ENCODE results near the gene SMPDL3B.

Gene SMPDL3B

DNA sequence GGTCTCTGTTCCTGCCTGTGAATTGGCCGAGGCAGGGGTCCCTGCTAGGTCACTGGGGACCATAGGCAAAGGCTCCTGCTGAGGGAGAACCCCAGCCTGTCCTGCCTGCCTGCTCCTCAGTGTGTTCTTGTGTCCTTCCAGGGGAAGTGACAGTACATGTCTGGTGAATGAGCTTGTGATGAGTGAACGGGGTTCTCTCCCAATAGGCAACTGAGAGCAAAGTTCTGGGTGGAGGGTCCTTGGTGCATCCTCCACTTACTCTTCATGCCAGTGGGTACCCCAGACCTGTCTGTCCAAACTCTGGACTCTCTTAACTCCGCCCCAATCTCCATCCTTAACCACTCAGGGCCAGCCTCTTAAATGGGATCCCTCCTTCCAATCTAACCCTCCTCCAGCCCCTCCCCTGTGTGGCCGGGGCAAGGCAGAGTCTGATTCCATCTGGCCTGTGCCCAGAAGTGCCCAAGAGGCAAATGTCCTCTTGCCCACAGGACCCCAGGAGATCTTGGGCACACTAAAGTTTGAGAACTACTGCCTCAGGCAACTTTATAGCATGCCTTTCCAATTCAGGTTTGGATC lies 26.9 kb downstream of the SMPDL3B start:
- TF ChIP-seq, protein P1, sequence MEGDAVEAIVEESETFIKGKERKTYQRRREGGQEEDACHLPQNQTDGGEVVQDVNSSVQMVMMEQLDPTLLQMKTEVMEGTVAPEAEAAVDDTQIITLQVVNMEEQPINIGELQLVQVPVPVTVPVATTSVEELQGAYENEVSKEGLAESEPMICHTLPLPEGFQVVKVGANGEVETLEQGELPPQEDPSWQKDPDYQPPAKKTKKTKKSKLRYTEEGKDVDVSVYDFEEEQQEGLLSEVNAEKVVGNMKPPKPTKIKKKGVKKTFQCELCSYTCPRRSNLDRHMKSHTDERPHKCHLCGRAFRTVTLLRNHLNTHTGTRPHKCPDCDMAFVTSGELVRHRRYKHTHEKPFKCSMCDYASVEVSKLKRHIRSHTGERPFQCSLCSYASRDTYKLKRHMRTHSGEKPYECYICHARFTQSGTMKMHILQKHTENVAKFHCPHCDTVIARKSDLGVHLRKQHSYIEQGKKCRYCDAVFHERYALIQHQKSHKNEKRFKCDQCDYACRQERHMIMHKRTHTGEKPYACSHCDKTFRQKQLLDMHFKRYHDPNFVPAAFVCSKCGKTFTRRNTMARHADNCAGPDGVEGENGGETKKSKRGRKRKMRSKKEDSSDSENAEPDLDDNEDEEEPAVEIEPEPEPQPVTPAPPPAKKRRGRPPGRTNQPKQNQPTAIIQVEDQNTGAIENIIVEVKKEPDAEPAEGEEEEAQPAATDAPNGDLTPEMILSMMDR (IDR thresholded peaks at IDR 0.05; ENCODE audit: extremely low read depth, missing control alignments) = no peak
- no peak for DNase-seq (ENCODE audit: low spot score)

DNA sequence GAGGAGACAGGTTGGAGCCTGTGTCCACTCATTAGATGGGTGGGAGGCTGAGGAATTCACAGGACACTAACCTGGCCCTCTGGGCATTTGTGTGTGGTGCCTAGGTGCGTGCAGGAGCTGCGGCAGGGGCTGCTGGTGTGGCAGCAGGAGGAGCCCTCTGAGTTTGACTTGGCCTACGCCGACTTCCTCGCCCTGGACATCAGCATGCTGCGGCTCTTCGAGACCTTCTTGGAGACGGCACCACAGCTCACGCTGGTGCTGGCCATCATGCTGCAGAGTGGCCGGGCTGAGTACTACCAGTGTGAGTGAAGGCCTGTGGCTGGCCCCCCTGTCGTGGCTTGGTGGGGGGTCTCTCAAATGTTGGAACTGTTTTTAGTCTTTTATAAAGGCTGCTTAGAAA lies 28.6 kb downstream of the SMPDL3B start:
- no peak for DNase-seq (ENCODE audit: low spot score)
- TF ChIP-seq, protein P1 (IDR thresholded peaks at IDR 0.05; ENCODE audit: extremely low read depth, missing control alignments) = no peak

DNA sequence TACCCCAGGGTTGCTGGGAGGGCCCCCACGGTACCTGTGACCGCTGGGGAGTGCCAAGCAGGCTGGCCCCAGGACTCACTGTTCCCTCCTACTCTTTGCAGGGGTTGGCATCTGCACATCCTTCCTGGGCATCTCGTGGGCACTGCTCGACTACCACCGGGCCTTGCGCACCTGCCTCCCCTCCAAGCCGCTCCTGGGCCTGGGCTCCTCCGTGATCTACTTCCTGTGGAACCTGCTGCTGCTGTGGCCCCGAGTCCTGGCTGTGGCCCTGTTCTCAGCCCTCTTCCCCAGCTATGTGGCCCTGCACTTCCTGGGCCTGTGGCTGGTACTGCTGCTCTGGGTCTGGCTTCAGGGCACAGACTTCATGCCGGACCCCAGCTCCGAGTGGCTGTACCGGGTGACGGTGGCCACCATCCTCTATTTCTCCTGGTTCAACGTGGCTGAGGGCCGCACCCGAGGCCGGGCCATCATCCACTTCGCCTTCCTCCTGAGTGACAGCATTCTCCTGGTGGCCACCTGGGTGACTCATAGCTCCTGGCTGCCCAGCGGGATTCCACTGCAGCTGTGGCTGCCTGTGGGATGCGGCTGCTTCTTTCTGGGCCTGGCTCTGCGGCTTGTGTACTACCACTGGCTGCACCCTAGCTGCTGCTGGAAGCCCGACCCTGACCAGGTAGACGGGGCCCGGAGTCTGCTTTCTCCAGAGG lies 31.8 kb downstream of the SMPDL3B start:
- TF ChIP-seq, protein P1 (IDR thresholded peaks at IDR 0.05; ENCODE audit: extremely low read depth, missing control alignments) = no peak
- no peak for DNase-seq (ENCODE audit: low spot score)

DNA sequence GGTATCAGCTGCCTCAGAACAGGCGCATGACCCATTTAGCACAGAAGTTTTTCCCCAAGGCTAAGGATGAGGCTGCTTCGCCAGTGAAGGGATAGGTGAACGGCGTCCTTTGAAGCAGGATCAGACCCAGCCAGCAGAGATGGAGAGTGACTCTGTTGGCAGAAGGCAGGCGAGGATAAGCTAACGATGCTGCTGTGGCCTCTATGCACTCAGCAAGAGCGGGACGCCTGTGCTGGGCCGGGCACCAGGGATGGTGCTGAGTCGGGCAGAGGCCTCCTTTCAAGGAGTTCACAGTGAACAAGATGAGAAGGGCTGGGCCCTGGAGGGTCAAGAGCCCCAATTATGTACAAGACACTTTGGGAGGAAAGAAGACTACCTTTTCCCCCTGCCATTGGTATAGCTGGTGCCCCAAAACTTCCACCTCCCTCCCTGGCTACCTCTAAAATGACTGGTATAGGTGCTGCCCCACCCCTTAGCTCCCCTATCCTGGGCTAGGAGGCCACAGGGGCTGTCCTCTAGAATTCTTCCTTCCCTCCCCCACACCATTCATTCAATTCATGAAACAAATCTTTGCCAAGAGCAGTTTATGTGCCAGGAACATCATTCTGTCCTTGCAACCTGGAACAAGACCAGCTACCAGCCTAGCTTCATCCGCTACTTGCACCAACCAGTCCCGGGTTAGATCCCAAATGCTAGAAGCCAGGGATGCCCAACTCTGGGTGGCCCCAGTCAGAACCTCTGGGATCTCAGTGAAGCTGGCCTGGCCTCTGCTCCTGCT lies 32.5 kb downstream of the SMPDL3B start:
- DNase-seq (ENCODE audit: low spot score) = no peak
- TF ChIP-seq, protein P1 (IDR thresholded peaks at IDR 0.05; ENCODE audit: extremely low read depth, missing control alignments) = no peak

DNA sequence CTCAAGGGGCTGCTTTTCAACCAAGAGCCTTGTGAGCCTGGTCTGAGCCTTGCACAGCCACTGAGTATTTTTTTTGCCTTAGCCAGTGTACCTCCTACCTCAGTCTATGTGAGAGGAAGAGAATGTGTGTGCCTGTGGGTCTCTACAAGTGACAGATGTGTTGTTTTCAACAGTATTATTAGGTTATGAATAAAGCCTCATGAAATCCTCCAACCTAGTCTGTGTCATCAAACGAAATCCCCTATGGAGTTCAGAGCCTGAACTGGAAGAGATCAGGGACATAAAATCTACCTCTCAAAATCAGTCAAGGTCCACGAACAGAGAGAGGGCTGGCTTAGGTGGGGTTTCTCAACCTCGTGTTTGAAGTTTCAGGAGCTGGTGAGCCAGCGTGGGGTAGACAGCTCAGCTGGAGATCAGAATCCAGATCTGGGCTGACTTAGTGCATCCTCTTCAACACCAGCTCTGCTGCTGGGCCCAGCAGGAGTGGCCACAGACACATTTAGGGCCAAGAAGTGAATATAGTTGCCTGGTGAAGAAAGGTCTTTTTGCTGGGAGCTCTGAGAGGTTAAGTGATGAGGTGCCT lies 33.2 kb downstream of the SMPDL3B start:
- TF ChIP-seq, protein P1 (IDR thresholded peaks at IDR 0.05; ENCODE audit: extremely low read depth, missing control alignments) = no peak
- no peak for DNase-seq (ENCODE audit: low spot score)

DNA sequence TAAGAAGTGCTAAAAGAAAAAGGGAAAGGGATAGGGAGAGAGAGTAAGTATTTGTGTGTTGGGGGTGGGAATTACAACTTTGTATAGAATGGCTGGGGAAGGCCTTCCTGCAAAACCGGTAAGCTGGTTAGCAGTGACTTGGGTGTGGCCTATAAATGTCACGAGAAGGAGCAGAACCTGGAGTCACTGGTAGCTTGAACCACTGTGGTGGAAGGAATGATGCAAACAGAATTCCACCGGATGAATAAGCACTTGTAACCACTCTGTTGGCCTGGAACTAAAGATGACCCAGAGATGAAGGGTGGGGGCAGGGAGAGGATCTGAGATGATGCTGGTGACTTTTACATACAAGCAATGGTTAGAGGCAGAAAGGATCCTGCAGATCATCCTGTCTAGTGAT lies 33.9 kb downstream of the SMPDL3B start:
- TF ChIP-seq, protein P1 (IDR thresholded peaks at IDR 0.05; ENCODE audit: extremely low read depth, missing control alignments) = no peak
- no peak for DNase-seq (ENCODE audit: low spot score)

DNA sequence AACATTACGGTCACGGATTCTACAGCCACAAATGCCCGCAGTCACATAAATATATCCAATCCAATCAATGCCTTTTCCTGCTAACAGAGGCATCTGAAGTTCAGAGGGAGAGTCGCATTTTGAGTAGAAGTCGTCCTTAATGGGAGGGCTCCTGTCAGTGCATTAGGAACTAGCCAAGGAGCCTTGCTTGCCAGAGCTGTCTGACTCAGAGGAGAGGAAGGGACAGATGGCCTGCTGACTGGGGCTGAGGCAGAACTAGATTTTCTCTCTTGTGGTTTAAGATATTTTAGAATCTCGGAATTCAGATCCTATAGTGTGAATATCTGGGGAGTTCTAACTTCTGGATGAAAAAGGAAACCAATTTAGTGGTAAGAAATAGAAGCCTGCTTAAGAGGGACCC lies 35.6 kb downstream of the SMPDL3B start:
- no peak for DNase-seq (ENCODE audit: low spot score)
- TF ChIP-seq, protein P1 (IDR thresholded peaks at IDR 0.05; ENCODE audit: extremely low read depth, missing control alignments) = no peak

All from GM20000 (cell line).